Activated B cell treated with CpG ODN at 0.5 μM for 24 hours (primary cell): ENCODE results near the gene EPB41L4B. TPM values are rescaled to one million over a fixed set of nuclear protein-coding genes. Genes with fewer than 3 reads are reported as not detected.

Experiments used
- ATAC-seq: fragments of 200-7000 bp; cut with Tn5 transposase; one replicate; pipeline ENCODE4 v1.10.0; 2021; ENCODE audit warnings: low read depth, mild to moderate bottlenecking, moderate library complexity
- CTCF ChIA-PET: fragments of 350-600 bp; sonication (Branson Sonifier 250); formaldehyde crosslinking; loops from one replicate; lab custom pipeline; 2021; ENCODE audit warnings: antibody characterized with exemption; lab: Charles Lee
- POLR2A ChIA-PET: fragments of 350-600 bp; sonication (Branson Sonifier 250); formaldehyde crosslinking; loops from one replicate; lab custom pipeline; 2021; ENCODE audit warnings: antibody characterized with exemption; lab: Charles Lee
- DNase-seq: peaks from one replicate; pipeline ENCODE4 v3.0.0; 2022
- H3K27ac Mint-ChIP-seq: one replicate; pipeline ENCODE4 v1.8.0; 2020; ENCODE audit warnings: mixed read lengths
- H3K27me3 Mint-ChIP-seq: one replicate; pipeline ENCODE4 v1.8.0; 2021; ENCODE audit warnings: mixed read lengths
- H3K36me3 Mint-ChIP-seq: one replicate; pipeline ENCODE4 v1.8.0; 2021; ENCODE audit warnings: low read depth, mixed read lengths
- H3K4me1 Mint-ChIP-seq: one replicate; pipeline ENCODE4 v1.8.0; 2021; ENCODE audit warnings: mixed read lengths
- H3K4me3 Mint-ChIP-seq: one replicate; pipeline ENCODE4 v1.8.0; 2020; ENCODE audit warnings: mild to moderate bottlenecking, mixed read lengths
- H3K9me3 Mint-ChIP-seq: one replicate; pipeline ENCODE4 v1.8.0; 2020; ENCODE audit warnings: mixed read lengths
- CTCF ChIP-seq: fragments of 200-600 bp; IDR thresholded peaks from one replicate; pipeline ENCODE4 v1.8.0; 2022; ENCODE audit warnings: antibody characterized with exemption, mild to moderate bottlenecking
- intact Hi-C: fragments of 100-400 bp; cut with micrococcal nuclease; formaldehyde crosslinking; loops from one replicate; pipeline ENCODE4 v1.15.1; 2024
- total RNA-seq: library from RNA; stranded (reverse); gene quantifications from 2 replicates; pipeline ENCODE4 v1.2.3, GENCODE V29; 2022

EPB41L4B gene
- total RNA-seq, 1 donor from 2014 or later, result 5.3 TPM

DNA sequence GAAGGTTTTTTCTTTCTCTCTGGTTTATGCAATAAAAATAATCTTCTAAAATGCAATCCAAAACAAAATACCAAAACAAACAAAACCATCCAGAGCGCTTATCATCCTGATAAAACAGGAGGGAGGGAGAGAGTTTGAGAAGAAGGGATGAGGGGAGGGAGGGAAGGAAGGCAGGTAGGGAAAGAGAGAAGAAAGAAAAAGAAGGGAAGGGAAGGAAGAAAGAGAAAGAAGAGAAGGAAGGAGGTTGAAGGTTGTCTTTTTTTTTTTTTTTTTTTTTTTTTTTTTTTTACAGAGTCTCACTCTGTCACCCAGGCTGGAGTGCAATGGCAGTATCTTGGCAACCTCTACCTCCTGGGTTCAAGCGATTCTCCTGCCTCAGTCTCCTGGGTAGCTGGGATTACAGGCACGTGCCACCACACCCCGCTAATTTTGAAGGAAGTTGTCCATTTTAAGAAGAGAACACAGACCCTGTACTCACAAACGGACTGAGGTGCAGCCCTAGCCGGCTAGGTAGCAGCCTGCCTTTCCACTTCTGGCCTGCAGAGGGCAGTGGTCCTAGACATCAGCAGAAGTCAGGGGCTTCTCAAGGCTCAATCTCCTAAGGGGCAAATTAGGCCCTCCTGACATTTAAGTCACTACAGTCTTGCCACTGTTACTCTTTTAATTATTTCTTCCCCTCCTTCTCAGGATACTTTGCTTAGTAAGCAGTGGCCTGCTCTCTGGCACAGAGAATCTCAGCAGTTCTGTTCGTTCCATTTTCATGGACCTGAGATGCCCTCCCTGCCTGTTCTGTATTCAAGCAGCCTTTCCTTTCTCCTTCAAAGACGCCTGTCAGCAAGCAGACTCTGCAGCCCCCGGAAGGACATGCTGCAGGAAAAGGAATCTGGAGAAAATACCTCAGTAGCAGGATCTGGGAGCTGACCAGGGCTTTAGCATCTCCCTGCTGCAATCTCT, 76.4 kb downstream of the EPB41L4B start:
- Mint-ChIP-seq H3K27me3 (peaks cover 13% of the 10 kb centered on the region), H3K4me3 (no peak overlapping the region), H3K9me3 (no peaks in the 10 kb centered on the region), H3K36me3 (no peaks in the 10 kb centered on the region), H3K27ac (no peak overlapping the region), H3K4me1 (peaks cover 4% of the 10 kb centered on the region)
- DNase-seq (peak; percentile 42), ATAC-seq (peak; percentile 88)
- CTCF ChIA-PET, result interaction anchor here (1.4 to 2.6 kb wide), 3 partner anchors 157 to 225 kb away, joined by 5 to 10 read pairs (median 6); no protein-coding TSS in a partner anchor
- TF ChIP-seq CTCF, result peak; percentile 48
- intact Hi-C loops, result loop anchor here (1.0 kb wide), 6 partner anchors 77 to 1379 kb away; partner anchors contain the start of gene EPB41L4B
- POLR2A ChIA-PET, result no interaction called here

DNA sequence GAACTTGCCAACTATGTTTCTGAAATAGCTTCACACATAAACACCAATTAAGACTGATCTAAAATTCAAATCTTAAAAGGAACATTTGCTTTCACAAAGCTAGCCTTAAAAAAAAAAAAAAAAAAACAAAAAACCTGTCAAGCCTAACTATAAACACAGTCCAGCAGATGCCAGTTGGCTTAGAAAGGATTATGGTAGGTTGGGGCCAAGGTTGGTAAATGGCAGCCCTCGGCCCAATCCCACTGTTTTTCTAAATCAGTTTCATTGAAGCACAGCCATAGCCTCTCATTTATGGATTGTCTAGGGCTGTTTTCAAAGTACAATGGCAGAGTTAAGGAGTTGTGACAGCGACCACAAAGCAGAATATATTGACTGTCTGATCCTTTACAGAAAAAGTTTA, 78.1 kb downstream of the EPB41L4B start:
- no peak for TF ChIP-seq CTCF
- Mint-ChIP-seq H3K9me3 (no peaks in the 10 kb centered on the region), H3K36me3 (no peaks in the 10 kb centered on the region), H3K27ac (no peak overlapping the region), H3K4me3 (no peak overlapping the region), H3K4me1 (peaks cover 4% of the 10 kb centered on the region), H3K27me3 (peaks cover 19% of the 10 kb centered on the region)
- POLR2A ChIA-PET, result no interaction called here
- DNase-seq (no peak), ATAC-seq (no peak)
- intact Hi-C loops, result no loop called here
- CTCF ChIA-PET, result interaction anchor here (0.9 to 2.6 kb wide), 4 partner anchors 158 to 227 kb away, joined by 3 to 6 read pairs (median 4); no protein-coding TSS in a partner anchor

- ChIA-PET POLR2A (no interaction called here), CTCF (interaction anchor here (0.9 to 1.2 kb wide), 2 partner anchors 170 to 228 kb away, joined by 3 read pairs; no protein-coding TSS in a partner anchor)
- Mint-ChIP-seq H3K9me3 (no peaks in the 10 kb centered on the region), H3K36me3 (no peaks in the 10 kb centered on the region), H3K4me1 (peaks cover 4% of the 10 kb centered on the region), H3K27ac (no peak overlapping the region), H3K27me3 (peaks cover 19% of the 10 kb centered on the region), H3K4me3 (no peak overlapping the region)
- no peak for TF ChIP-seq CTCF
- DNase-seq, result no peak
- ATAC-seq, result no peak
- intact Hi-C loops, result no loop called here
Measured at GRCh38 chr9:109242014-109242413, 78.8 kb downstream of the EPB41L4B start.

DNA sequence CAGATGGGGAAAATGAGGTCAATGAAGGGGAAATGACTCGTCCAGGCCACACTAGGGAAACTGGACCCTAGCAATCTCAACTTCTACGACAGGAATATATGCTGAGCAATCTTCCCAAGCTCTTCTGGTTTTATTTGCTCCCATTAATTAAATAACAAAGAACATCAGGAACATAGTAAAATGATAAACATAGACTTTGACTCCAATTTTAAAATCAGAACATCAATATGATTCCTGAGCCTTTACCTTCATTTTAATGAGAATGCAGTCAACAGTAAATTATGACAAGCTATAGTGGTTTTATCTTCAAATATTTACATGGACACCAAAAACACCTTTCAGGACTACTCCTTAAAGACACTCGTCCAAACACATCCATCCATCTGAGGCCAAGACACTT, 79.7 kb downstream of the EPB41L4B start:
- no peak for ATAC-seq
- no peak overlapping the region for H3K27ac Mint-ChIP-seq
- ChIA-PET CTCF (no interaction called here), POLR2A (interaction anchor here (0.6 kb wide), 1 partner anchor 30 kb away, joined by 3 read pairs; no protein-coding TSS in a partner anchor)
- no peak for TF ChIP-seq CTCF
- H3K4me1 Mint-ChIP-seq, result peaks cover 4% of the 10 kb centered on the region
- DNase-seq, result no peak
- intact Hi-C loops, result no loop called here
- no peaks in the 10 kb centered on the region for H3K9me3 Mint-ChIP-seq
- no peak overlapping the region for H3K4me3 Mint-ChIP-seq
- H3K27me3 Mint-ChIP-seq, result peaks cover 21% of the 10 kb centered on the region
- no peaks in the 10 kb centered on the region for H3K36me3 Mint-ChIP-seq

DNA sequence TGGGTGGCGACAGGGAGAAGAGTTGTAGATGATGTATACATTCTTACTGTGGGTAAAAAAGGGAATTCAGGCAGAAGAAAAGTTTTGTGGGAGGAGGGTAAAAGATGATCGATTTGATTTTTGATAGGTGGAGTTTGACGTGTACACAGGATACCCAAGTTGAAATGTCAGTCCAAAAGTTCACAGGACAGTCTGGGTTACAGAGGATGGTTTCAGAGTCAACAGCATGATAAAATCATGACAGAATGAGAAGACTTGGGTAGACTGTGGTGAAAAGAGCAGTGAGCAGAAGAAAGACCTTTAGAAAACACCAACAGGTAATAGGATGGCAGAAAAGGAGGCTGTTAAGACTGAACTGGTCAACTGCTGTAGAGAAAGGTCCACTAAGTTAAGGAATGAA, 81.6 kb downstream of the EPB41L4B start:
- ChIA-PET POLR2A (no interaction called here), CTCF (no interaction called here)
- H3K4me1 Mint-ChIP-seq, result no peaks in the 10 kb centered on the region
- H3K27ac Mint-ChIP-seq, result no peak overlapping the region
- H3K9me3 Mint-ChIP-seq, result no peaks in the 10 kb centered on the region
- no peak overlapping the region for H3K4me3 Mint-ChIP-seq
- TF ChIP-seq CTCF, result no peak
- no peaks in the 10 kb centered on the region for H3K36me3 Mint-ChIP-seq
- ATAC-seq, result no peak
- H3K27me3 Mint-ChIP-seq, result peaks cover 23% of the 10 kb centered on the region
- no peak for DNase-seq
- intact Hi-C loops, result no loop called here
